PFSK-1 (cell line): ENCODE results near the gene PRKAA1.

ENCODE experiments used
- TAF1 ChIP-seq: IDR thresholded peaks from 2 replicates; pipeline ENCODE4 v1.6.1; 2012; ENCODE audit warnings: low read length, control low read depth, borderline replicate concordance; ENCODE audit not compliant: insufficient read depth
- TF ChIP-seq, protein P1 (sequence below), 2 experiments: IDR thresholded peaks; 2 replicates each; pipeline versions ENCODE4 v1.6.1 to v1.8.0; 2011 to 2012; ENCODE audit warnings: low read depth in 2 of 2, low read length in 2 of 2, control low read depth in 1 of 2, inconsistent platforms in 1 of 2, mild to moderate bottlenecking in 1 of 2, moderate library complexity in 1 of 2; ENCODE audit not compliant: insufficient read depth in 1 of 2

DNA sequence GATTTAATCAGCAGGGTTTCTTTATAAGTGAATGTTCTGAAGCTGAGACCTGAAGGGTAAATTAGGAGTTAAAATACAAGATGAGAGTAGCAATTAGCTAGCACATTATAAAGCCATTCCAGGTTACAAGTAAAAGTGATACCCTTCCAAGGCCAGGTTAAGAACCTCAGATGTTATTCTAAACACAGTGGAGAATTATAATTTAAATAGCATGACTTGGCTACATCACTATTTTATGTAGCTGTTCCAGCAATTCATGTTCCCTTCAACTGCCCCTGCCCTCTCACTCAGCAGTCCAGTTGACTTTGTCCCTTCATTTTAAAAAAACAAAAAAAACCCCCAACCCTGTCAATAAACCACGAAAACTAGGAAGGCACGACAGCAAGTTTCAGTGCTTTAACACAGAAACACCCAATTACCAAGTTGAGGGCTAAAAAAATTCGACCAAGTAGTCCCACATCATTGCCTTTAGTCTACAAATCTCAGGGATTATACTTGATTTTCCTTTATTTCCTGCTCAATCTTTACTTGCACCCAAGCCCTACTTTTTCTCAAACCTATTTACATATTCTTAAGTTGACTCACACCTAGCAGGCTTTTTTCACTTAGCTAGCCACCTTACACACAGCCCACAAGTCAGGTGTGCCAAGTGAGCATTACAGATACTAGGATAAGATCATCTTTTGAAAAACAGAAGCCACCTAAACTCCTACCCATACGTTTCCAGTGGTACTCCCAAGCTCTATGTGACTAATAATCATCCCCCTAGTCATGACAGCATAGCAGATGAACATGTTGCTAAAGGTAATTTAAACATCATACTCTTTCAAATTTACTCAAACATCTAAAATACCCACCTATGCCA is 33.4 kb upstream of the PRKAA1 start:
- TF ChIP-seq, protein P1, sequence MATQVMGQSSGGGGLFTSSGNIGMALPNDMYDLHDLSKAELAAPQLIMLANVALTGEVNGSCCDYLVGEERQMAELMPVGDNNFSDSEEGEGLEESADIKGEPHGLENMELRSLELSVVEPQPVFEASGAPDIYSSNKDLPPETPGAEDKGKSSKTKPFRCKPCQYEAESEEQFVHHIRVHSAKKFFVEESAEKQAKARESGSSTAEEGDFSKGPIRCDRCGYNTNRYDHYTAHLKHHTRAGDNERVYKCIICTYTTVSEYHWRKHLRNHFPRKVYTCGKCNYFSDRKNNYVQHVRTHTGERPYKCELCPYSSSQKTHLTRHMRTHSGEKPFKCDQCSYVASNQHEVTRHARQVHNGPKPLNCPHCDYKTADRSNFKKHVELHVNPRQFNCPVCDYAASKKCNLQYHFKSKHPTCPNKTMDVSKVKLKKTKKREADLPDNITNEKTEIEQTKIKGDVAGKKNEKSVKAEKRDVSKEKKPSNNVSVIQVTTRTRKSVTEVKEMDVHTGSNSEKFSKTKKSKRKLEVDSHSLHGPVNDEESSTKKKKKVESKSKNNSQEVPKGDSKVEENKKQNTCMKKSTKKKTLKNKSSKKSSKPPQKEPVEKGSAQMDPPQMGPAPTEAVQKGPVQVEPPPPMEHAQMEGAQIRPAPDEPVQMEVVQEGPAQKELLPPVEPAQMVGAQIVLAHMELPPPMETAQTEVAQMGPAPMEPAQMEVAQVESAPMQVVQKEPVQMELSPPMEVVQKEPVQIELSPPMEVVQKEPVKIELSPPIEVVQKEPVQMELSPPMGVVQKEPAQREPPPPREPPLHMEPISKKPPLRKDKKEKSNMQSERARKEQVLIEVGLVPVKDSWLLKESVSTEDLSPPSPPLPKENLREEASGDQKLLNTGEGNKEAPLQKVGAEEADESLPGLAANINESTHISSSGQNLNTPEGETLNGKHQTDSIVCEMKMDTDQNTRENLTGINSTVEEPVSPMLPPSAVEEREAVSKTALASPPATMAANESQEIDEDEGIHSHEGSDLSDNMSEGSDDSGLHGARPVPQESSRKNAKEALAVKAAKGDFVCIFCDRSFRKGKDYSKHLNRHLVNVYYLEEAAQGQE (IDR thresholded peaks at IDR 0.05; ENCODE audit: insufficient read depth in 1 of 2, low read depth in 2 of 2, low read length in 2 of 2) = no peak
- TF ChIP-seq TAF1 = no peak
